ENCODE data around the gene HSDL2. TPM values are rescaled to one million over a fixed set of nuclear protein-coding genes. Genes with fewer than 3 reads are reported as not detected.
A peak's percentile ranks its signal among the peaks of the same experiment; 100 is the strongest.

Gene HSDL2
- total and polyA plus RNA-seq, 2 donors (not counting 1 experiment from before 2014, with no cell fraction given) = 47.9 to 49.9 TPM

GRCh38 chr9:112339886-112340285 lies 40.0 kb upstream of the HSDL2 start:
- no peaks in the 10 kb centered on the region for H4K20me1 ChIP-seq (ENCODE audit: control insufficient read depth, extremely low read depth, insufficient read depth, low read length)
- no peaks in the 10 kb centered on the region for H3K9me3 ChIP-seq (ENCODE audit: control insufficient read depth, insufficient read depth, low read depth, low read length)
- H3K27ac ChIP-seq (ENCODE audit: insufficient read depth, low read length) = no peak overlapping the region
- no peaks in the 10 kb centered on the region for H3K79me2 ChIP-seq (ENCODE audit: control insufficient read depth, insufficient read depth, low read length)
- no peaks in the 10 kb centered on the region for H3K4me1 ChIP-seq (ENCODE audit: control insufficient read depth, extremely low read depth, insufficient read depth, low read length)
- DNase-seq (ENCODE audit: low read depth in 2 of 2) = no peak
- no peaks in the 10 kb centered on the region for H3K27me3 ChIP-seq (ENCODE audit: control insufficient read depth, insufficient read depth, low read length)
- H3K36me3 ChIP-seq (ENCODE audit: control insufficient read depth, insufficient read depth, low read length) = no peaks in the 10 kb centered on the region
- TF ChIP-seq EZH2 (IDR thresholded peaks at IDR 0.05; ENCODE audit: low read length, missing control alignments) (no peak), CTCF (conservative IDR thresholded peaks at IDR 0.05 in 1 of 2, IDR thresholded peaks at IDR 0.05 in 1 of 2; ENCODE audit: low read depth in 1 of 2, low read length in 2 of 2) (no peak)
- H3K9ac ChIP-seq (ENCODE audit: insufficient read depth, low read length) = no peak overlapping the region
- H2AFZ ChIP-seq (ENCODE audit: low read length) = no peak overlapping the region
- H3K4me3 ChIP-seq (replicated peaks in 1 of 4; ENCODE audit: control extremely low read depth in 1 of 4, insufficient read depth in 1 of 4, low read depth in 3 of 4, low read length in 4 of 4) = no peak overlapping the region
- H3K4me2 ChIP-seq (ENCODE audit: extremely low read depth, insufficient read depth, low read length) = no peak overlapping the region

GRCh38 chr9:112341730-112342129 lies 38.2 kb upstream of the HSDL2 start:
- TF ChIP-seq EZH2 (IDR thresholded peaks at IDR 0.05; ENCODE audit: low read length, missing control alignments) = no peak
- TF ChIP-seq CTCF (conservative IDR thresholded peaks at IDR 0.05 in 1 of 2, IDR thresholded peaks at IDR 0.05 in 1 of 2; ENCODE audit: low read depth in 1 of 2, low read length in 2 of 2) = no peak
- H4K20me1 ChIP-seq (ENCODE audit: control insufficient read depth, extremely low read depth, insufficient read depth, low read length) = no peaks in the 10 kb centered on the region
- no peak overlapping the region for H2AFZ ChIP-seq (ENCODE audit: low read length)
- H3K9ac ChIP-seq (ENCODE audit: insufficient read depth, low read length) = no peak overlapping the region
- H3K27me3 ChIP-seq (ENCODE audit: control insufficient read depth, insufficient read depth, low read length) = no peaks in the 10 kb centered on the region
- no peaks in the 10 kb centered on the region for H3K9me3 ChIP-seq (ENCODE audit: control insufficient read depth, insufficient read depth, low read depth, low read length)
- no peak overlapping the region for H3K4me2 ChIP-seq (ENCODE audit: extremely low read depth, insufficient read depth, low read length)
- H3K27ac ChIP-seq (ENCODE audit: insufficient read depth, low read length) = no peak overlapping the region
- H3K36me3 ChIP-seq (ENCODE audit: control insufficient read depth, insufficient read depth, low read length) = no peaks in the 10 kb centered on the region
- H3K79me2 ChIP-seq (ENCODE audit: control insufficient read depth, insufficient read depth, low read length) = no peaks in the 10 kb centered on the region
- peak in 1 of 2 donors; percentile 77 for DNase-seq (ENCODE audit: low read depth in 2 of 2)
- no peak overlapping the region for H3K4me3 ChIP-seq (replicated peaks in 1 of 4; ENCODE audit: control extremely low read depth in 1 of 4, insufficient read depth in 1 of 4, low read depth in 3 of 4, low read length in 4 of 4)
- H3K4me1 ChIP-seq (ENCODE audit: control insufficient read depth, extremely low read depth, insufficient read depth, low read length) = no peaks in the 10 kb centered on the region

GRCh38 chr9:112348257-112349007 lies 31.5 kb upstream of the HSDL2 start:
- Histone ChIP-seq H3K36me3 (ENCODE audit: control insufficient read depth, insufficient read depth, low read length) (no peaks in the 10 kb centered on the region), H3K27ac (ENCODE audit: insufficient read depth, low read length) (no peak overlapping the region), H3K9ac (ENCODE audit: insufficient read depth, low read length) (no peak overlapping the region), H3K79me2 (ENCODE audit: control insufficient read depth, insufficient read depth, low read length) (no peaks in the 10 kb centered on the region), H3K27me3 (ENCODE audit: control insufficient read depth, insufficient read depth, low read length) (no peaks in the 10 kb centered on the region), H3K4me1 (ENCODE audit: control insufficient read depth, extremely low read depth, insufficient read depth, low read length) (no peaks in the 10 kb centered on the region), H4K20me1 (ENCODE audit: control insufficient read depth, extremely low read depth, insufficient read depth, low read length) (no peaks in the 10 kb centered on the region), H2AFZ (ENCODE audit: low read length) (peak overlapping the region; percentile 86), H3K9me3 (ENCODE audit: control insufficient read depth, insufficient read depth, low read depth, low read length) (no peaks in the 10 kb centered on the region), H3K4me3 (replicated peaks in 1 of 4; ENCODE audit: control extremely low read depth in 1 of 4, insufficient read depth in 1 of 4, low read depth in 3 of 4, low read length in 4 of 4) (peak overlapping the region; percentile 24 to 66 (median 40)), H3K4me2 (ENCODE audit: extremely low read depth, insufficient read depth, low read length) (peak overlapping the region; percentile 73)
- TF ChIP-seq CTCF (conservative IDR thresholded peaks at IDR 0.05 in 1 of 2, IDR thresholded peaks at IDR 0.05 in 1 of 2; ENCODE audit: low read depth in 1 of 2, low read length in 2 of 2) (no peak), EZH2 (IDR thresholded peaks at IDR 0.05; ENCODE audit: low read length, missing control alignments) (no peak)
- peak; percentile 71 to 77 for DNase-seq (ENCODE audit: low read depth in 2 of 2)

Data from fibroblast of lung (primary cell).